ENCODE results near the gene KCTD15.
"Not testable (repeated sequence)": the region's sequence is repeated elsewhere in the genome, so short reads cannot be mapped to it uniquely, and the experiment has no call there.

KCTD15 gene

GRCh38 chr19:33812388-33813330 lies 16.0 kb downstream of the KCTD15 start:
- no peak overlapping the region for H3K9ac ChIP-seq (ENCODE audit: low read depth in 1 of 2, low read length in 2 of 2)
- peaks cover 0 to 11% of the 10 kb centered on the region in 2 donors for H3K36me3 ChIP-seq (ENCODE audit: control insufficient read depth in 2 of 2, insufficient read depth in 2 of 2, low read length in 2 of 2)
- H3K27ac ChIP-seq (ENCODE audit: low read depth in 2 of 2, low read length in 2 of 2): no peak overlapping the region
- H3K4me3 ChIP-seq (ENCODE audit: low read length in 2 of 2): no peak overlapping the region
- no peaks in the 10 kb centered on the region for H3K9me3 ChIP-seq (ENCODE audit: control insufficient read depth in 2 of 2, low read length in 2 of 2)
- H3K4me1 ChIP-seq (ENCODE audit: control insufficient read depth in 2 of 2, insufficient read depth in 2 of 2, low read length in 2 of 2): no peaks in the 10 kb centered on the region
- H3K27me3 ChIP-seq (ENCODE audit: control insufficient read depth in 2 of 2, insufficient read depth in 2 of 2, low read length in 2 of 2): no peaks in the 10 kb centered on the region

GRCh38 chr19:33813391-33814101 lies 16.9 kb downstream of the KCTD15 start:
- no peaks in the 10 kb centered on the region for H3K4me1 ChIP-seq (ENCODE audit: control insufficient read depth in 2 of 2, insufficient read depth in 2 of 2, low read length in 2 of 2)
- peaks cover 0 to 7% of the 10 kb centered on the region in 2 donors for H3K36me3 ChIP-seq (ENCODE audit: control insufficient read depth in 2 of 2, insufficient read depth in 2 of 2, low read length in 2 of 2)
- no peak overlapping the region for H3K27ac ChIP-seq (ENCODE audit: low read depth in 2 of 2, low read length in 2 of 2)
- no peaks in the 10 kb centered on the region for H3K9me3 ChIP-seq (ENCODE audit: control insufficient read depth in 2 of 2, low read length in 2 of 2)
- no peaks in the 10 kb centered on the region for H3K27me3 ChIP-seq (ENCODE audit: control insufficient read depth in 2 of 2, insufficient read depth in 2 of 2, low read length in 2 of 2)
- H3K4me3 ChIP-seq (ENCODE audit: low read length in 2 of 2): no peak overlapping the region
- H3K9ac ChIP-seq (ENCODE audit: low read depth in 1 of 2, low read length in 2 of 2): no peak overlapping the region

- H3K4me3 ChIP-seq (ENCODE audit: low read length in 2 of 2): no peak overlapping the region
- H3K36me3 ChIP-seq (ENCODE audit: control insufficient read depth in 2 of 2, insufficient read depth in 2 of 2, low read length in 2 of 2): peaks cover 0 to 5% of the 10 kb centered on the region in 2 donors
- H3K9me3 ChIP-seq (ENCODE audit: control insufficient read depth in 2 of 2, low read length in 2 of 2): no peaks in the 10 kb centered on the region
- H3K4me1 ChIP-seq (ENCODE audit: control insufficient read depth in 2 of 2, insufficient read depth in 2 of 2, low read length in 2 of 2): peaks cover 2 to 3% of the 10 kb centered on the region in 2 donors
- H3K27me3 ChIP-seq (ENCODE audit: control insufficient read depth in 2 of 2, insufficient read depth in 2 of 2, low read length in 2 of 2): no peaks in the 10 kb centered on the region
- no peak overlapping the region for H3K27ac ChIP-seq (ENCODE audit: low read depth in 2 of 2, low read length in 2 of 2)
- H3K9ac ChIP-seq (ENCODE audit: low read depth in 1 of 2, low read length in 2 of 2): no peak overlapping the region
Measured at GRCh38 chr19:33814181-33815165, 17.8 kb downstream of the KCTD15 start.

GRCh38 chr19:33815380-33816340 lies 19.0 kb downstream of the KCTD15 start:
- Histone ChIP-seq H3K9me3 (ENCODE audit: control insufficient read depth in 2 of 2, low read length in 2 of 2) (no peaks in the 10 kb centered on the region), H3K4me3 (ENCODE audit: low read length in 2 of 2) (no peak overlapping the region), H3K27ac (ENCODE audit: low read depth in 2 of 2, low read length in 2 of 2) (no peak overlapping the region), H3K36me3 (ENCODE audit: control insufficient read depth in 2 of 2, insufficient read depth in 2 of 2, low read length in 2 of 2) (peaks cover 0 to 5% of the 10 kb centered on the region in 2 donors), H3K9ac (ENCODE audit: low read depth in 1 of 2, low read length in 2 of 2) (no peak overlapping the region), H3K4me1 (ENCODE audit: control insufficient read depth in 2 of 2, insufficient read depth in 2 of 2, low read length in 2 of 2) (peaks cover 9 to 10% of the 10 kb centered on the region in 2 donors), H3K27me3 (ENCODE audit: control insufficient read depth in 2 of 2, insufficient read depth in 2 of 2, low read length in 2 of 2) (no peaks in the 10 kb centered on the region)

GRCh38 chr19:33818411-33818810 lies 21.7 kb downstream of the KCTD15 start:
- no peaks in the 10 kb centered on the region for H3K9me3 ChIP-seq (ENCODE audit: control insufficient read depth in 2 of 2, low read length in 2 of 2)
- peaks cover 10 to 12% of the 10 kb centered on the region in 2 donors for H3K4me1 ChIP-seq (ENCODE audit: control insufficient read depth in 2 of 2, insufficient read depth in 2 of 2, low read length in 2 of 2)
- no peak overlapping the region for H3K27ac ChIP-seq (ENCODE audit: low read depth in 2 of 2, low read length in 2 of 2)
- H3K4me3 ChIP-seq (ENCODE audit: low read length in 2 of 2): no peak overlapping the region
- H3K36me3 ChIP-seq (ENCODE audit: control insufficient read depth in 2 of 2, insufficient read depth in 2 of 2, low read length in 2 of 2): no peaks in the 10 kb centered on the region
- H3K27me3 ChIP-seq (ENCODE audit: control insufficient read depth in 2 of 2, insufficient read depth in 2 of 2, low read length in 2 of 2): peaks cover 0 to 1% of the 10 kb centered on the region in 2 donors
- H3K9ac ChIP-seq (ENCODE audit: low read depth in 1 of 2, low read length in 2 of 2): no peak overlapping the region

GRCh38 chr19:33819078-33819477 lies 22.4 kb downstream of the KCTD15 start:
- peaks cover 10 to 12% of the 10 kb centered on the region in 2 donors for H3K4me1 ChIP-seq (ENCODE audit: control insufficient read depth in 2 of 2, insufficient read depth in 2 of 2, low read length in 2 of 2)
- H3K27ac ChIP-seq (ENCODE audit: low read depth in 2 of 2, low read length in 2 of 2); H3K4me3 ChIP-seq (ENCODE audit: low read length in 2 of 2); H3K9ac ChIP-seq (ENCODE audit: low read depth in 1 of 2, low read length in 2 of 2); H3K27me3 ChIP-seq (ENCODE audit: control insufficient read depth in 2 of 2, insufficient read depth in 2 of 2, low read length in 2 of 2); H3K9me3 ChIP-seq (ENCODE audit: control insufficient read depth in 2 of 2, low read length in 2 of 2); H3K36me3 ChIP-seq (ENCODE audit: control insufficient read depth in 2 of 2, insufficient read depth in 2 of 2, low read length in 2 of 2): not testable (repeated sequence)

- Histone ChIP-seq H3K36me3 (ENCODE audit: control insufficient read depth in 2 of 2, insufficient read depth in 2 of 2, low read length in 2 of 2) (no peaks in the 10 kb centered on the region), H3K4me3 (ENCODE audit: low read length in 2 of 2) (peak overlapping the region; percentile 38 to 66), H3K4me1 (ENCODE audit: control insufficient read depth in 2 of 2, insufficient read depth in 2 of 2, low read length in 2 of 2) (peaks cover 10 to 12% of the 10 kb centered on the region in 2 donors), H3K27me3 (ENCODE audit: control insufficient read depth in 2 of 2, insufficient read depth in 2 of 2, low read length in 2 of 2) (peaks cover 0 to 3% of the 10 kb centered on the region in 2 donors), H3K27ac (ENCODE audit: low read depth in 2 of 2, low read length in 2 of 2) (peak overlapping the region; percentile 51 to 59), H3K9me3 (ENCODE audit: control insufficient read depth in 2 of 2, low read length in 2 of 2) (no peaks in the 10 kb centered on the region), H3K9ac (ENCODE audit: low read depth in 1 of 2, low read length in 2 of 2) (peak overlapping the region in 1 of 2 donors; percentile 26)
Measured at GRCh38 chr19:33819506-33819879, 22.8 kb downstream of the KCTD15 start.

- no peaks in the 10 kb centered on the region for H3K9me3 ChIP-seq (ENCODE audit: control insufficient read depth in 2 of 2, low read length in 2 of 2)
- peaks cover 10 to 12% of the 10 kb centered on the region in 2 donors for H3K4me1 ChIP-seq (ENCODE audit: control insufficient read depth in 2 of 2, insufficient read depth in 2 of 2, low read length in 2 of 2)
- peaks cover 0 to 3% of the 10 kb centered on the region in 2 donors for H3K27me3 ChIP-seq (ENCODE audit: control insufficient read depth in 2 of 2, insufficient read depth in 2 of 2, low read length in 2 of 2)
- peak overlapping the region; percentile 51 to 59 for H3K27ac ChIP-seq (ENCODE audit: low read depth in 2 of 2, low read length in 2 of 2)
- peak overlapping the region; percentile 38 to 66 for H3K4me3 ChIP-seq (ENCODE audit: low read length in 2 of 2)
- H3K36me3 ChIP-seq (ENCODE audit: control insufficient read depth in 2 of 2, insufficient read depth in 2 of 2, low read length in 2 of 2): no peaks in the 10 kb centered on the region
- H3K9ac ChIP-seq (ENCODE audit: low read depth in 1 of 2, low read length in 2 of 2): peak overlapping the region; percentile 26 to 47
Measured at GRCh38 chr19:33819880-33820781, 23.5 kb downstream of the KCTD15 start.

All from mucosa of rectum (tissue), 2 donors.